HG02642 (cell line): Measurements from ENCODE around the gene PNP.
A peak's percentile ranks its signal among the peaks of the same experiment; 100 is the strongest.
"Not testable (repeated sequence)": the region's sequence is repeated elsewhere in the genome, so short reads cannot be mapped to it uniquely, and the experiment has no call there.

Experiments used
- ATAC-seq: cut with Tn5 transposase; IDR thresholded peaks from one replicate; pipeline ENCODE4 v1.9.1; 2021; ENCODE audit warnings: mild to moderate bottlenecking; ENCODE audit not compliant: unreplicated experiment, poor library complexity

The PNP gene

GRCh38 chr14:20469242-20469889 lies at the start of gene PNP:
TSS of gene PNP (plus strand) at chr14:20469406. CDS start at chr14:20469525, 119 bp downstream.
- ATAC-seq: peak; percentile 97

GRCh38 chr14:20419419-20419818 lies 49.8 kb upstream of the PNP start:
- no peak for ATAC-seq

GRCh38 chr14:20421267-20421666 lies 47.9 kb upstream of the PNP start:
- no peak for ATAC-seq

- ATAC-seq: no peak
Measured at GRCh38 chr14:20422886-20423285, 46.3 kb upstream of the PNP start.

- no peak for ATAC-seq
Measured at GRCh38 chr14:20424851-20425250, 44.4 kb upstream of the PNP start.

GRCh38 chr14:20427231-20428009 lies 41.8 kb upstream of the PNP start:
- ATAC-seq: peak; percentile 72

- peak; percentile 46 for ATAC-seq
Measured at GRCh38 chr14:20428010-20428365, 41.2 kb upstream of the PNP start.

GRCh38 chr14:20428802-20429201 lies 40.4 kb upstream of the PNP start:
- no peak for ATAC-seq

GRCh38 chr14:20429801-20430669 lies 39.2 kb upstream of the PNP start:
- ATAC-seq: no peak

GRCh38 chr14:20434701-20435581 lies 34.3 kb upstream of the PNP start:
- no peak for ATAC-seq

- no peak for ATAC-seq
Measured at GRCh38 chr14:20435582-20436362, 33.4 kb upstream of the PNP start, which contains the start of gene KLHL33. TSS of gene KLHL33 (minus strand) at chr14:20436166. CDS start at chr14:20435811, 355 bp downstream.

- no peak for ATAC-seq
Measured at GRCh38 chr14:20436363-20436755, 32.8 kb upstream of the PNP start.

- ATAC-seq: no peak
Measured at GRCh38 chr14:20438664-20439063, 30.5 kb upstream of the PNP start.

- no peak for ATAC-seq
Measured at GRCh38 chr14:20440465-20440864, 28.7 kb upstream of the PNP start.

GRCh38 chr14:20440882-20441281 lies 28.3 kb upstream of the PNP start:
- ATAC-seq: no peak

GRCh38 chr14:20441461-20441860 lies 27.7 kb upstream of the PNP start:
- ATAC-seq: no peak

- not testable (repeated sequence) for ATAC-seq
Measured at GRCh38 chr14:20443650-20444049, 25.6 kb upstream of the PNP start.

- ATAC-seq: no peak
Measured at GRCh38 chr14:20446889-20447288, 22.3 kb upstream of the PNP start.

GRCh38 chr14:20452831-20453230 lies 16.4 kb upstream of the PNP start:
- ATAC-seq: not testable (repeated sequence)
